Small intestine (tissue), 7 donors: ENCODE data around the gene CDCA3. TPM values are rescaled to one million over a fixed set of nuclear protein-coding genes. Genes with fewer than 3 reads are reported as not detected.

Experiments used
- DNase-seq, 2 donors: peaks; one replicate each; pipeline versions ENCODE4 v3.0.0 to v3.0.0-alpha.2; 2013
- FAIRE-seq: peaks from 2 replicates; lab custom pipeline; 2012; peaks lifted over from hg19 to GRCh38; lab: Jason Lieb, UNC
- H3K27ac ChIP-seq, 3 donors: one replicate each; pipeline ENCODE4 v1.5.1; 2013; ENCODE audit warnings: low read length in 2 of 3, mild to moderate bottlenecking in 2 of 3, control low read depth in 1 of 3, inconsistent platforms in 1 of 3, low read depth in 1 of 3, moderate library complexity in 1 of 3
- H3K27me3 ChIP-seq, 3 donors: one replicate each; pipeline ENCODE4 v1.6.1; 2013; ENCODE audit warnings: low read length in 3 of 3, inconsistent platforms in 1 of 3; ENCODE audit not compliant: control insufficient read depth in 3 of 3, insufficient read depth in 3 of 3
- H3K36me3 ChIP-seq, 3 donors: one replicate each; pipeline ENCODE4 v1.6.1; 2013; ENCODE audit warnings: low read length in 3 of 3, inconsistent platforms in 1 of 3, low read depth in 1 of 3, mild to moderate bottlenecking in 1 of 3, moderate library complexity in 1 of 3; ENCODE audit not compliant: control insufficient read depth in 3 of 3, insufficient read depth in 2 of 3
- H3K4me1 ChIP-seq, 3 donors: one replicate each; pipeline ENCODE4 v1.6.1; 2013; ENCODE audit warnings: low read length in 2 of 3, inconsistent platforms in 1 of 3, low read depth in 1 of 3, mild to moderate bottlenecking in 1 of 3, moderate library complexity in 1 of 3; ENCODE audit not compliant: control insufficient read depth in 3 of 3, insufficient read depth in 2 of 3
- H3K4me3 ChIP-seq, 3 donors: one replicate each; pipeline ENCODE4 v1.5.1; 2013; ENCODE audit warnings: low read length in 3 of 3, control low read depth in 1 of 3, inconsistent platforms in 1 of 3, low read depth in 1 of 3, mild to moderate bottlenecking in 1 of 3, moderate library complexity in 1 of 3
- H3K9me3 ChIP-seq, 2 donors: one replicate each; pipeline ENCODE4 v1.6.1; 2013; ENCODE audit warnings: low read depth in 1 of 2, low read length in 1 of 2; ENCODE audit not compliant: control insufficient read depth in 2 of 2, insufficient read depth in 1 of 2
- WGBS, 3 donors: extraction: QIAGEN DNeasy Blood & Tissue Kit; methylation state at CpG; one replicate each; pipeline ENCODE4 v1.1.7; 2013; 5-methylcytosine and 5-hydroxymethylcytosine counted together
- polyA plus RNA-seq, 4 donors: library from polyadenylated mRNA; stranded (reverse) in 3 of 4; unstranded in 1 of 4; fragments of 200-250 nt in 3 of 4; fragments of 120-200 nt in 1 of 4; gene quantifications; one replicate each; pipeline versions ENCODE4 v1.2.1 to v1.2.3, GENCODE V29; 2013
- donor health status: healthy with polysubstance abuse.
- donor health status: control.
- donor health status: control.
- donor health status: Bipolar disorder and iron deficiency.
- donor health status: healthy.

The CDCA3 gene
- polyA plus RNA-seq, 4 donors, result 30.3 to 99.1 (median 49.0) TPM

GRCh38 chr12:6853626-6854025 lies 2.5 kb upstream of the CDCA3 start:
- DNase-seq, result no peak
- Histone ChIP-seq H3K9me3 (no peaks in the 10 kb centered on the region), H3K4me3 (no peak overlapping the region), H3K4me1 (peaks cover 0 to 27% (median 5%) of the 10 kb centered on the region in 3 donors), H3K36me3 (peaks cover 6 to 55% (median 10%) of the 10 kb centered on the region in 3 donors), H3K27me3 (no peaks in the 10 kb centered on the region), H3K27ac (peak overlapping the region in 1 of 3 donors; percentile 72)
- 34 to 75% (median 54%) methylated on average over 1 of the region's 1 CpG for WGBS, 3 donors
- FAIRE-seq, result no peak

- DNase-seq (peak in 1 of 2 donors; percentile 71), FAIRE-seq (no peak)
- Histone ChIP-seq H3K27me3 (no peaks in the 10 kb centered on the region), H3K4me1 (peaks cover 0 to 27% (median 5%) of the 10 kb centered on the region in 3 donors), H3K27ac (peak overlapping the region in 2 of 3 donors; percentile 47 to 72), H3K9me3 (no peaks in the 10 kb centered on the region), H3K4me3 (peak overlapping the region; percentile 37 to 72 (median 54)), H3K36me3 (peaks cover 3 to 55% (median 9%) of the 10 kb centered on the region in 3 donors)
- 1 to 2% (median 2%) methylated on average over 17 to 18 of the region's 18 CpGs for WGBS, 3 donors
Observed at GRCh38 chr12:6852651-6853354, 1.7 kb upstream of the CDCA3 start.

GRCh38 chr12:6851921-6852650 lies 1.0 kb upstream of the CDCA3 start, which contains the start of gene USP5:
TSS of gene USP5 (plus strand) at chr12:6852150. CDS start at chr12:6852180, 30 bp downstream.
- FAIRE-seq (peak; percentile 30), DNase-seq (peak; percentile 100)
- Histone ChIP-seq H3K4me3 (peak within 1 kb of the TSS; percentile 54 to 72 (median 55)), H3K27me3 (no peaks in the 10 kb centered on the region), H3K9me3 (no peaks in the 10 kb centered on the region), H3K27ac (peak within 1 kb of the TSS; percentile 92 to 99 (median 95)), H3K36me3 (peaks cover 3 to 57% (median 5%) of the 10 kb centered on the region in 3 donors), H3K4me1 (peaks cover 0 to 27% (median 5%) of the 10 kb centered on the region in 3 donors)
- WGBS, 3 donors, result 0% methylated on average over 65 of the region's 65 CpGs

GRCh38 chr12:6850796-6851152 lies 312 bp downstream of the CDCA3 start:
- no peak for FAIRE-seq
- Histone ChIP-seq H3K4me3 (peak overlapping the region in 2 of 3 donors; percentile 58 to 72), H3K4me1 (peaks cover 0 to 27% (median 5%) of the 10 kb centered on the region in 3 donors), H3K27me3 (no peaks in the 10 kb centered on the region), H3K9me3 (no peaks in the 10 kb centered on the region), H3K27ac (peak overlapping the region; percentile 52 to 99 (median 95)), H3K36me3 (peaks cover 2 to 57% (median 3%) of the 10 kb centered on the region in 3 donors)
- WGBS, 3 donors, result 7 to 25% (median 19%) methylated on average over 16 of the region's 16 CpGs
- DNase-seq, result peak; percentile 94 to 98

- Histone ChIP-seq H3K4me1 (peaks cover 0 to 27% (median 5%) of the 10 kb centered on the region in 3 donors), H3K36me3 (peaks cover 0 to 58% (median 3%) of the 10 kb centered on the region in 3 donors), H3K4me3 (peak overlapping the region in 2 of 3 donors; percentile 58 to 72), H3K27me3 (no peaks in the 10 kb centered on the region), H3K27ac (peak overlapping the region; percentile 52 to 99 (median 68)), H3K9me3 (no peaks in the 10 kb centered on the region)
- no peak for DNase-seq
- 82 to 83% (median 82%) methylated on average over 10 of the region's 10 CpGs for WGBS, 3 donors
- no peak for FAIRE-seq
Observed at GRCh38 chr12:6849976-6850560, 1.0 kb downstream of the CDCA3 start.

GRCh38 chr12:6849427-6849826 lies 1.7 kb downstream of the CDCA3 start:
- Histone ChIP-seq H3K4me3 (no peak overlapping the region), H3K36me3 (peaks cover 0 to 59% (median 3%) of the 10 kb centered on the region in 3 donors), H3K4me1 (peaks cover 0 to 27% (median 5%) of the 10 kb centered on the region in 3 donors), H3K27me3 (no peaks in the 10 kb centered on the region), H3K9me3 (no peaks in the 10 kb centered on the region), H3K27ac (no peak overlapping the region)
- 80 to 94% (median 82%) methylated on average over 2 of the region's 2 CpGs for WGBS, 3 donors
- DNase-seq (no peak), FAIRE-seq (no peak)

GRCh38 chr12:6847676-6848075 lies 3.4 kb downstream of the CDCA3 start:
- no peaks in the 10 kb centered on the region for H3K27me3 ChIP-seq
- H3K36me3 ChIP-seq, result peaks cover 0 to 68% (median 3%) of the 10 kb centered on the region in 3 donors
- no peaks in the 10 kb centered on the region for H3K9me3 ChIP-seq
- FAIRE-seq (no peak), DNase-seq (no peak)
- 96 to 100% (median 96%) methylated on average over 2 of the region's 2 CpGs for WGBS, 3 donors
- H3K4me1 ChIP-seq, result peaks cover 0 to 22% (median 0%) of the 10 kb centered on the region in 3 donors
- H3K27ac ChIP-seq, result no peak overlapping the region
- H3K4me3 ChIP-seq, result no peak overlapping the region

GRCh38 chr12:6846316-6846869 lies 4.7 kb downstream of the CDCA3 start:
- Histone ChIP-seq H3K4me1 (peaks cover 0 to 30% (median 0%) of the 10 kb centered on the region in 3 donors), H3K9me3 (no peaks in the 10 kb centered on the region), H3K27ac (no peak overlapping the region), H3K4me3 (no peak overlapping the region), H3K36me3 (peaks cover 0 to 71% (median 3%) of the 10 kb centered on the region in 3 donors), H3K27me3 (no peaks in the 10 kb centered on the region)
- FAIRE-seq (no peak), DNase-seq (no peak)
- WGBS, 3 donors, result 88 to 91% (median 90%) methylated on average over 7 of the region's 7 CpGs
